HCT116 (cell line): Measurements from ENCODE around the gene ANKRD23. TPM values are rescaled to one million over a fixed set of nuclear protein-coding genes. Genes with fewer than 3 reads are reported as not detected.

Source experiments
- ATAC-seq: fragments of 200-7000 bp; cut with Tn5 transposase; 2 replicates; pipeline ENCODE4 v1.9.1; 2020; ENCODE audit warnings: mild to moderate bottlenecking, moderate library complexity
- BruUV-seq: library from RNA; stranded (reverse); fragments of 400-500 nt; replicated peaks from 2 replicates; lab custom pipeline; 2021; lab: Mats Ljungman, UMichigan
- CTCF ChIA-PET: fragments of 300-600 bp; sonication (Branson Sonifier 250); formaldehyde crosslinking; loops from one replicate; lab custom pipeline; 2021; ENCODE audit warnings: antibody characterized with exemption; lab: Charles Lee
- POLR2A ChIA-PET: fragments of 300-600, 350-600 bp; sonication (Branson Sonifier 250); formaldehyde crosslinking; loops from one replicate; lab custom pipeline; 2021; ENCODE audit warnings: antibody characterized with exemption; lab: Charles Lee
- RAD21 ChIA-PET, 2 experiments: fragments of 300-600 bp; sonication (Branson Sonifier 250); formaldehyde crosslinking; loops; one replicate each; lab custom pipeline; 2023; ENCODE audit warnings: low total read pairs in 2 of 2; ENCODE audit not compliant: uncharacterized antibody in 2 of 2, unreplicated experiment in 2 of 2, low non-redundant PET in 1 of 2; lab: Charles Lee
- DNase-seq: peaks from one replicate; pipeline ENCODE4 v3.0.0-alpha.2; 2010; ENCODE audit warnings: low read depth, low spot score
- H2AFZ ChIP-seq: fragments of 200-600 bp; shearing (Covaris generic), sonication (generic); 2 replicates; pipeline ENCODE4 v1.6.1; 2017; ENCODE audit warnings: low read depth, mixed run types, mixed read lengths, antibody characterized with exemption, low read length; ENCODE audit not compliant: poor library complexity, severe bottlenecking
- H3K27ac ChIP-seq: 2 replicates; pipeline ENCODE4 v1.5.1; 2012; ENCODE audit warnings: low read depth, low read length
- H3K27me3 ChIP-seq: fragments of 200-600 bp; sonication (generic); 2 replicates; pipeline ENCODE4 v1.6.1; 2016; ENCODE audit warnings: mixed run types, low read length, mixed read lengths; ENCODE audit not compliant: insufficient read depth
- H3K36me3 ChIP-seq, 2 experiments: fragments of 200-500 bp in 1 of 2; fragments of 200-600 bp in 1 of 2; sonication (Bioruptor generic) in 1 of 2; sonication (generic) in 1 of 2; 2 replicates each; pipeline versions ENCODE4 v1.5.1 to v1.6.1; 2014 to 2016; ENCODE audit warnings: low read length in 2 of 2, inconsistent platforms in 1 of 2, mixed read lengths in 1 of 2, mixed run types in 1 of 2; ENCODE audit not compliant: insufficient read depth in 2 of 2, control insufficient read depth in 1 of 2
- H3K4me1 ChIP-seq, 2 experiments: fragments of 200-600 bp in 1 of 2; sonication (generic) in 1 of 2; 2 replicates each; pipeline versions ENCODE4 v1.5.1 to v1.6.1; 2012 to 2017; ENCODE audit warnings: low read length in 2 of 2, inconsistent platforms in 1 of 2, mild to moderate bottlenecking in 1 of 2, mixed read lengths in 1 of 2, mixed run types in 1 of 2, moderate library complexity in 1 of 2; ENCODE audit not compliant: insufficient read depth in 2 of 2, control insufficient read depth in 1 of 2
- H3K4me2 ChIP-seq: fragments of 200-600 bp; sonication (generic); 2 replicates; pipeline ENCODE4 v1.6.1; 2017; ENCODE audit warnings: mixed run types, low read length, mixed read lengths
- H3K4me3 ChIP-seq, 2 experiments: fragments of 200-600 bp in 1 of 2; sonication (generic) in 1 of 2; replicated peaks in 1 of 2; 2 replicates each; pipeline ENCODE4 v1.5.1; 2011 to 2016; ENCODE audit warnings: low read length in 2 of 2, control low read depth in 1 of 2, low read depth in 1 of 2, mild to moderate bottlenecking in 1 of 2, mixed read lengths in 1 of 2, mixed run types in 1 of 2
- H3K79me2 ChIP-seq: fragments of 200-600 bp; sonication (generic); 2 replicates; pipeline ENCODE4 v1.6.1; 2017; ENCODE audit warnings: mild to moderate bottlenecking, mixed run types, low read length, moderate library complexity, mixed read lengths; ENCODE audit not compliant: insufficient read depth
- H3K9ac ChIP-seq: fragments of 200-600 bp; sonication (generic); 2 replicates; pipeline ENCODE4 v1.6.1; 2016; ENCODE audit warnings: low read length, mixed read lengths
- H3K9me2 ChIP-seq: fragments of 200-600 bp; sonication (generic), shearing (Covaris generic); 2 replicates; pipeline ENCODE4 v1.6.1; 2017; ENCODE audit warnings: mixed run types, mild to moderate bottlenecking, moderate library complexity; ENCODE audit not compliant: insufficient read depth
- H3K9me3 ChIP-seq, 2 experiments: fragments of 200-500 bp in 1 of 2; fragments of 200-600 bp in 1 of 2; sonication (Bioruptor generic) in 1 of 2; sonication (generic) in 1 of 2; 2 replicates each; pipeline ENCODE4 v1.6.1; 2014 to 2017; ENCODE audit warnings: low read length in 2 of 2, mixed read lengths in 2 of 2, inconsistent platforms in 1 of 2, low read depth in 1 of 2, mild to moderate bottlenecking in 1 of 2, mixed run types in 1 of 2, moderate library complexity in 1 of 2; ENCODE audit not compliant: control insufficient read depth in 1 of 2, insufficient read depth in 1 of 2
- H4K20me1 ChIP-seq: fragments of 200-600 bp; sonication (generic), shearing (Covaris generic); 2 replicates; pipeline ENCODE4 v1.6.1; 2017; ENCODE audit warnings: mixed run types, mild to moderate bottlenecking, moderate library complexity; ENCODE audit not compliant: insufficient read depth
- EGR1 ChIP-seq: IDR thresholded peaks from 2 replicates; pipeline ENCODE4 v1.6.1; 2012; ENCODE audit warnings: low read depth
- ELF1 ChIP-seq: IDR thresholded peaks from 2 replicates; pipeline ENCODE4 v1.6.1; 2012; ENCODE audit warnings: low read depth, borderline replicate concordance
- EZH2 ChIP-seq: fragments of 200-600 bp; sonication (generic); IDR thresholded peaks from 2 replicates; pipeline ENCODE4 v1.6.1; 2017; ENCODE audit warnings: antibody characterized with exemption, mixed run types
- POLR2AphosphoS5 ChIP-seq: IDR thresholded peaks from 2 replicates; pipeline ENCODE4 v1.6.1; 2011; ENCODE audit warnings: mild to moderate bottlenecking, low read depth, low read length, moderate library complexity
- RAD21 ChIP-seq: IDR thresholded peaks from 2 replicates; pipeline ENCODE4 v1.6.1; 2012; ENCODE audit warnings: low read depth, mild to moderate bottlenecking
- SIN3A ChIP-seq: IDR thresholded peaks from 2 replicates; pipeline ENCODE4 v1.6.1; 2012; ENCODE audit warnings: low read depth
- SP1 ChIP-seq: IDR thresholded peaks from 2 replicates; pipeline ENCODE4 v1.6.1; 2012; ENCODE audit warnings: low read depth
- SRF ChIP-seq: IDR thresholded peaks from 2 replicates; pipeline ENCODE4 v1.6.1; 2012; ENCODE audit warnings: low read depth
- TCF7L2 ChIP-seq: IDR thresholded peaks from 2 replicates; pipeline ENCODE4 v1.7.0; 2011; ENCODE audit warnings: borderline replicate concordance, inconsistent platforms; ENCODE audit not compliant: insufficient read depth, insufficient read length; ENCODE audit errors: extremely low read depth
- YY1 ChIP-seq: IDR thresholded peaks from 2 replicates; pipeline ENCODE4 v1.6.1; 2011; ENCODE audit warnings: low read length, low read depth, moderate library complexity, mild to moderate bottlenecking; ENCODE audit not compliant: insufficient replicate concordance; ENCODE audit errors: extremely low read depth
- ZNF274 ChIP-seq: fragments of 200-500 bp; sonication (Bioruptor generic); IDR thresholded peaks from 2 replicates; pipeline ENCODE4 v1.6.1; 2014; ENCODE audit warnings: mild to moderate bottlenecking, low read depth, low read length, inconsistent platforms
- intact Hi-C: fragments of 100-400 bp; cut with micrococcal nuclease; formaldehyde crosslinking; loops from 2 replicates; pipeline ENCODE4 v1.10.0; 2022
- total RNA-seq: library from RNA; stranded (reverse); gene quantifications from one replicate; pipeline ENCODE4 v1.2.1, GENCODE V29; 2021; ENCODE audit not compliant: unreplicated experiment
- TF ChIP-seq, protein P1 (sequence below): IDR thresholded peaks from 2 replicates; pipeline ENCODE4 v1.6.1; 2011; ENCODE audit warnings: mild to moderate bottlenecking, low read length, moderate library complexity; ENCODE audit not compliant: insufficient replicate concordance; ENCODE audit errors: extremely low read depth
- TF ChIP-seq, protein P2 (sequence below): IDR thresholded peaks from 2 replicates; pipeline ENCODE4 v1.6.1; 2012

Gene ANKRD23
- total RNA-seq, 1 experiment from 2014 or later, result 1.4 TPM

DNA sequence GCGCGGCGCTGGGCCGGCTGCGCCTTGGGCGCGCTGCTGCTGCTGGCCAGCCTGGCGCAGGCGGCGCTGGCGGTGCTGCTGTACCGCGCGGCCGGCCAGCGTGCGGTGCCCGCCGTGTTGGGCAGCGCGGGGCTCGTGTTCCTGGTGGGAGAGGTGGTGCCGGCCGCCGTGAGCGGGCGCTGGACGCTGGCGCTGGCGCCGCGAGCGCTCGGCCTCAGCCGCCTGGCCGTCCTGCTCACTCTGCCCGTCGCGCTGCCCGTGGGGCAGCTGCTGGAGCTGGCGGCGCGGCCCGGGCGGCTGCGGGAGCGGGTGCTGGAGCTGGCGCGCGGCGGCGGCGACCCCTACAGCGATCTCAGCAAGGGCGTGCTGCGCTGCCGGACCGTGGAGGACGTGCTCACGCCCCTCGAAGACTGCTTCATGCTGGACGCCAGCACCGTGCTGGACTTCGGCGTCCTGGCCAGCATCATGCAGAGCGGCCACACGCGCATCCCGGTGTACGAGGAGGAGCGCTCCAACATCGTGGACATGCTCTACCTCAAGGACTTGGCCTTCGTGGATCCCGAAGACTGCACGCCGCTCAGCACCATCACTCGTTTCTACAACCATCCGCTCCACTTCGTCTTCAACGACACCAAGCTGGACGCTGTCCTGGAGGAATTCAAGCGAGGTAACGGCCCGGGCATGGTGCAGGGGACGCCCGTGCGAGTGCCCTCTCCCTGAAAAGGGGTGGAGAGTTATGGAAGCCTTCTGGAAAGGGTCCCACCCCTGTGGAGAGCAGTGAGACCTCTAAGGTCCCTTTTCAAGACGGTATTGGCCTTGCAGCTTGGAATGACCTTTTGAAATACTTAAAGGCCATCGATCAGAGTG lies 26.8 kb downstream of the ANKRD23 start (continued):
- TF ChIP-seq, protein P1, sequence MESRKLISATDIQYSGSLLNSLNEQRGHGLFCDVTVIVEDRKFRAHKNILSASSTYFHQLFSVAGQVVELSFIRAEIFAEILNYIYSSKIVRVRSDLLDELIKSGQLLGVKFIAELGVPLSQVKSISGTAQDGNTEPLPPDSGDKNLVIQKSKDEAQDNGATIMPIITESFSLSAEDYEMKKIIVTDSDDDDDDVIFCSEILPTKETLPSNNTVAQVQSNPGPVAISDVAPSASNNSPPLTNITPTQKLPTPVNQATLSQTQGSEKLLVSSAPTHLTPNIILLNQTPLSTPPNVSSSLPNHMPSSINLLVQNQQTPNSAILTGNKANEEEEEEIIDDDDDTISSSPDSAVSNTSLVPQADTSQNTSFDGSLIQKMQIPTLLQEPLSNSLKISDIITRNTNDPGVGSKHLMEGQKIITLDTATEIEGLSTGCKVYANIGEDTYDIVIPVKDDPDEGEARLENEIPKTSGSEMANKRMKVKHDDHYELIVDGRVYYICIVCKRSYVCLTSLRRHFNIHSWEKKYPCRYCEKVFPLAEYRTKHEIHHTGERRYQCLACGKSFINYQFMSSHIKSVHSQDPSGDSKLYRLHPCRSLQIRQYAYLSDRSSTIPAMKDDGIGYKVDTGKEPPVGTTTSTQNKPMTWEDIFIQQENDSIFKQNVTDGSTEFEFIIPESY, result no peak

DNA sequence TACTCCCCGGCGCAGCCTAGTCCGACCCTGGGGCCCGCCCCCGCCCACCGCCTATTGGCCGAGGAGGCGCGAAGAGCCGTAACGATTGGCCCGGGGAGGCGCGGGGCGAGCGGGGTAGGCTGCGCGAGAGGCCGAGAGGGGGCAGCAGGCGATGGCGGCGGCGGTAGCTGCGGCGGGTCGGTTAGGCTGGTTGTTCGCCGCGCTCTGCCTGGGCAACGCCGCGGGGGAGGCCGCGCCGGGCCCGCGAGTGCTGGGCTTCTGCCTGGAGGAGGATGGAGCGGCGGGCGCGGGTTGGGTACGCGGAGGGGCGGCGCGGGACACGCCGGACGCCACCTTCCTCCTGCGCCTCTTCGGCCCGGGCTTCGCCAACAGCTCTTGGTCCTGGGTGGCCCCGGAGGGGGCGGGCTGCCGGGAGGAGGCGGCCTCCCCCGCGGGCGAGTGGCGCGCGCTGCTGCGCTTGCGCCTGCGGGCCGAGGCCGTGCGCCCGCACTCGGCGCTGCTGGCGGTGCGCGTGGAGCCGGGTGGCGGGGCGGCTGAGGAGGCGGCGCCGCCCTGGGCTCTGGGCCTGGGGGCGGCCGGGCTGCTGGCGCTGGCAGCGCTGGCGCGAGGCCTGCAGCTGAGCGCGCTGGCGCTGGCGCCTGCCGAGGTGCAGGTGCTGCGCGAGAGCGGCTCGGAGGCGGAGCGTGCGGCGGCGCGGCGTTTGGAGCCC lies 27.5 kb downstream of the ANKRD23 start, which contains the start of gene CNNM3:
TSS of gene CNNM3 (plus strand) at position 142 of the 709 bp plus-strand sequence. CDS start at position 152, 10 bp downstream.
- no TSS peak for BruUV-seq
- ChIA-PET RAD21 (interaction anchor here in 1 of 2 experiments (0.6 kb wide), 1 partner anchor 135 kb away, joined by 3 read pairs; no protein-coding TSS in a partner anchor), POLR2A (interaction anchor here (0.6 to 1.1 kb wide), 6 partner anchors 10 to 192 kb away, joined by 3 to 4 read pairs (median 3); no protein-coding TSS in a partner anchor), CTCF (interaction anchor here (0.5 to 1.7 kb wide), 9 partner anchors 9 to 494 kb away, joined by 3 to 8 read pairs (median 3); partner anchors contain the start of genes ANKRD36 and ANKRD39)
- peaks cover 11 to 21% of the 10 kb centered on the region in 2 experiments for H3K4me1 ChIP-seq
- H3K4me3 ChIP-seq, result peak within 1 kb of the TSS; percentile 67 to 79
- peak within 1 kb of the TSS; percentile 75 for H3K9ac ChIP-seq
- DNase-seq, result peak; percentile 71
- peak within 1 kb of the TSS; percentile 35 for H2AFZ ChIP-seq
- peaks cover 43% of the 10 kb centered on the region for H3K79me2 ChIP-seq
- ATAC-seq, result peak; percentile 94
- intact Hi-C loops, result loop anchor here (2.0 kb wide), 1 partner anchor 53 kb away; no protein-coding TSS in a partner anchor
- H4K20me1 ChIP-seq, result no peaks in the 10 kb centered on the region
- H3K9me2 ChIP-seq, result no peaks in the 10 kb centered on the region
- H3K27me3 ChIP-seq, result no peaks in the 10 kb centered on the region
- peak within 1 kb of the TSS; percentile 91 for H3K27ac ChIP-seq
- peak within 1 kb of the TSS; percentile 97 for H3K4me2 ChIP-seq
- H3K36me3 ChIP-seq, result peaks cover 0 to 9% of the 10 kb centered on the region in 2 experiments; a peak in 1 of 4 replicates
- no peaks in the 10 kb centered on the region for H3K9me3 ChIP-seq
- TF ChIP-seq YY1 (peak; percentile 83), EGR1 (peak; percentile 66; the same call in 1 of the 2 replicates), ELF1 (no peak), ZNF274 (no peak), RAD21 (no peak), SIN3A (0 out of 2 replicates have a peak, but pooled peaks have one; percentile 42), POLR2AphosphoS5 (peak; percentile 78), SRF (no peak), SP1 (peak; percentile 86), TCF7L2 (no peak), EZH2 (no peak)
- TF ChIP-seq, protein P2, sequence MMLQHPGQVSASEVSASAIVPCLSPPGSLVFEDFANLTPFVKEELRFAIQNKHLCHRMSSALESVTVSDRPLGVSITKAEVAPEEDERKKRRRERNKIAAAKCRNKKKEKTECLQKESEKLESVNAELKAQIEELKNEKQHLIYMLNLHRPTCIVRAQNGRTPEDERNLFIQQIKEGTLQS, result no peak
- TF ChIP-seq, protein P1, result no peak
